Chondrocyte (in vitro differentiated cells): ENCODE data around the gene EPB41. TPM values are rescaled to one million over a fixed set of nuclear protein-coding genes. Genes with fewer than 3 reads are reported as not detected.

Experiments
- DNase-seq: peaks from one replicate; pipeline ENCODE4 v3.0.0; 2021; ENCODE audit warnings: mixed read lengths, low spot score
- H3K27ac Mint-ChIP-seq: one replicate; pipeline ENCODE4 v1.8.0; 2021; ENCODE audit warnings: mild to moderate bottlenecking, moderate library complexity, mixed read lengths; ENCODE audit not compliant: unreplicated experiment
- H3K27me3 Mint-ChIP-seq: 2 replicates; pipeline ENCODE4 v1.8.0; 2021; ENCODE audit warnings: low read depth, mixed read lengths
- H3K36me3 Mint-ChIP-seq: 2 replicates; pipeline ENCODE4 v1.8.0; 2021; ENCODE audit warnings: low read depth, mixed read lengths
- H3K4me1 Mint-ChIP-seq: 2 replicates; pipeline ENCODE4 v1.8.0; 2021; ENCODE audit warnings: low read depth, mild to moderate bottlenecking, mixed read lengths
- H3K4me3 Mint-ChIP-seq: one replicate; pipeline ENCODE4 v1.8.0; 2021; ENCODE audit warnings: mild to moderate bottlenecking, moderate library complexity, mixed read lengths; ENCODE audit not compliant: unreplicated experiment
- H3K9me3 Mint-ChIP-seq: 2 replicates; pipeline ENCODE4 v1.8.0; 2021; ENCODE audit warnings: low read depth, mixed read lengths
- total RNA-seq: library from RNA; stranded (reverse); gene quantifications from 3 replicates; pipeline ENCODE4 v1.2.1, GENCODE V29; 2021
- TF ChIP-seq, protein P1 (sequence below): fragments of 200-600 bp; sonication (generic); IDR thresholded peaks from 2 replicates; pipeline ENCODE4 v1.5.0; 2021; ENCODE audit warnings: antibody characterized with exemption, mild to moderate bottlenecking, moderate library complexity

The EPB41 gene
- total RNA-seq, 1 donor from 2014 or later: 17.7 TPM

DNA sequence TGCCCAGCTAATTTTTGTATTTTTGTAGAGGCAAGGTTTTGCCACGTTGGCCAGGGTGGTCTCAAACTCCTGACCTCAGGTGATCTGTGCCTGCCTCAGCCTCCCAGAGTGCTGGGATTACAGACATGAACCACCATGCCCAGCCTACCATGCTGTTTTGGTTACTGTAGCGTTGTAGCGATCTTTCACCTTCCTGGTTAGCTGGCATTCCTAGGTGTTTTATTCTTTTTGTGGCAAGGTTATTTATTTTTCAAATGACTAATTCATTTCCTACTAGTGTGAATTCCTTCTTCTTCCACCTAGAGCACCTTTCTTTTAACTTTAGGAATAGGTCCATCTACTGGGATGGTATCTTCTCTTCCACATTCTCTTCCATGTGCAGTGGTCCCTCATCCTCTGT is 180.1 kb downstream of the EPB41 start:
- H3K27ac Mint-ChIP-seq: no peak overlapping the region
- peaks cover 2% of the 10 kb centered on the region for H3K9me3 Mint-ChIP-seq
- peaks cover 4% of the 10 kb centered on the region for H3K4me1 Mint-ChIP-seq
- H3K27me3 Mint-ChIP-seq: no peaks in the 10 kb centered on the region
- no peak overlapping the region for H3K4me3 Mint-ChIP-seq
- peaks cover 8% of the 10 kb centered on the region for H3K36me3 Mint-ChIP-seq
- TF ChIP-seq, protein P1, sequence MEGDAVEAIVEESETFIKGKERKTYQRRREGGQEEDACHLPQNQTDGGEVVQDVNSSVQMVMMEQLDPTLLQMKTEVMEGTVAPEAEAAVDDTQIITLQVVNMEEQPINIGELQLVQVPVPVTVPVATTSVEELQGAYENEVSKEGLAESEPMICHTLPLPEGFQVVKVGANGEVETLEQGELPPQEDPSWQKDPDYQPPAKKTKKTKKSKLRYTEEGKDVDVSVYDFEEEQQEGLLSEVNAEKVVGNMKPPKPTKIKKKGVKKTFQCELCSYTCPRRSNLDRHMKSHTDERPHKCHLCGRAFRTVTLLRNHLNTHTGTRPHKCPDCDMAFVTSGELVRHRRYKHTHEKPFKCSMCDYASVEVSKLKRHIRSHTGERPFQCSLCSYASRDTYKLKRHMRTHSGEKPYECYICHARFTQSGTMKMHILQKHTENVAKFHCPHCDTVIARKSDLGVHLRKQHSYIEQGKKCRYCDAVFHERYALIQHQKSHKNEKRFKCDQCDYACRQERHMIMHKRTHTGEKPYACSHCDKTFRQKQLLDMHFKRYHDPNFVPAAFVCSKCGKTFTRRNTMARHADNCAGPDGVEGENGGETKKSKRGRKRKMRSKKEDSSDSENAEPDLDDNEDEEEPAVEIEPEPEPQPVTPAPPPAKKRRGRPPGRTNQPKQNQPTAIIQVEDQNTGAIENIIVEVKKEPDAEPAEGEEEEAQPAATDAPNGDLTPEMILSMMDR: no peak
- no peak for DNase-seq

DNA sequence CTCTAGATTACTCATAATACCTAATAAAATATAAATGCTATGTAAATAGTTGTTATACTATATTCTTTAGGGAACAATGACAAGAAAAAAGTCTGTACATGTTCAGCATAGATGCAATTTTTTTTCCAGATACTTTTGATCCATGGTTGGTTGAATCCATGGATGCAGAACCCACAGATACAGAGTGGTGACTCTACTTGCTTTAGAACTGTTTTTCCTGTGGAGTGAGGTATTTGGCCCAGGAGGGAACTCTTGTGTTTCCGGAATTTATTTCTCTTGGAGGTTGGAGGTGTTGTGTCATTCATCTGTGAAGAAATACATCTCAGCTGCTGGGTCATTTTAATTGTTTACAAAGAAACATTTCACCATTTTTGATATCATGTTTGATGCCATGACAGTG is 180.6 kb downstream of the EPB41 start:
- TF ChIP-seq, protein P1: no peak
- Mint-ChIP-seq H3K27me3 (no peaks in the 10 kb centered on the region), H3K36me3 (peaks cover 8% of the 10 kb centered on the region), H3K4me1 (peaks cover 4% of the 10 kb centered on the region), H3K27ac (no peak overlapping the region), H3K9me3 (peaks cover 2% of the 10 kb centered on the region), H3K4me3 (no peak overlapping the region)
- DNase-seq: no peak

DNA sequence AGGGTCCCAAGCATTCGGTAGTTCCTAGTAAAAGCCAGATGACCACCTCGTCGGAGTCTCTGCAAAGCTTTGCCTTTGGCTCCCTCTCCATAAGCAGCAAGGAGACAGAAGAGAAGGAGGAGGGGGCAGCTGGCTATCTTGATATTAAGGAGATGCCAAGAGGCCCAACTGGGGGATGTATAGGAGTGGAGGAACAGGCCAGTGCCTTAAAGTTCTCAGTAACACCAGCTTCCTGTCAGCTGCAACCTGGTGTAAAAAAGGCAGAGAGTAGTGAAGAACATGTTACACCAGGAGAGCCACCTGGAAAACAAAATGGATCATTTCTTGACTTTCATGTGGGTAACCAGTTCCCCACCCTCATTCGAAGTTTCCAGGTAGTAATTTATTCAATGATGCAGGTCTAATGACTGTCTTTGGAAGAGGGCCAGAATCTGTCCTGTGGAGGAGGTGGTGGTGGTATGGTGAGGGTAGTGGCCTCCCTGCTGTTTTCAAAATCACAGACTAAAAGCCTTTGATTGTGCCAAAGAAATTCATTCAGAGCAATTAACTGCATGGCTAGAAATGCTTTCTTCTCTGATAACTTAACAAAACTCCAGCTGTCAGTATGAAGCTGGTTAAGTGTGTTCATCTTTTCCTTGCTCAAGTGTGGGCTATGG is 182.0 kb downstream of the EPB41 start:
- no peaks in the 10 kb centered on the region for H3K4me1 Mint-ChIP-seq
- TF ChIP-seq, protein P1: no peak
- H3K27ac Mint-ChIP-seq: no peak overlapping the region
- no peak for DNase-seq
- H3K4me3 Mint-ChIP-seq: no peak overlapping the region
- H3K9me3 Mint-ChIP-seq: peaks cover 2% of the 10 kb centered on the region
- H3K36me3 Mint-ChIP-seq: peaks cover 8% of the 10 kb centered on the region
- H3K27me3 Mint-ChIP-seq: no peaks in the 10 kb centered on the region

DNA sequence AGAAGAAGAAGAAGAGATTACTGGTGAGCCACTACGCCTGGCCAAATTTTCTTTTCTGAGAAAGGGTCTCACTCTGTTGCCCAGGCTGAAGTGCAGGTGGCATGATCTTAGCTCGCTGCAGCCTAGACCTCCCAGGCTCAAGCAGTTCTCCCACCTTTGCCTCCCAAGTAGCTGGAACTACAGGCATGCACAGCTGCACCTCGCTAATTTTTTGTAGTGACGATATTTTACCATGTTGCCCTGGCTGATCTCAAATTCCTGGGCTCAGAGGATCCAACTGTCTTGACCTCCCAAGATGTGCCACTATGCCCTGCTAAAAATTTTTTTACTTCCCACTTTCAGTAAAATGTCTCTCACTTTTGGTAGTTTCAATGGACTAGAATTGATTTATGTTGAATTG is 184.9 kb downstream of the EPB41 start:
- Mint-ChIP-seq H3K9me3 (no peaks in the 10 kb centered on the region), H3K4me1 (no peaks in the 10 kb centered on the region)

DNA sequence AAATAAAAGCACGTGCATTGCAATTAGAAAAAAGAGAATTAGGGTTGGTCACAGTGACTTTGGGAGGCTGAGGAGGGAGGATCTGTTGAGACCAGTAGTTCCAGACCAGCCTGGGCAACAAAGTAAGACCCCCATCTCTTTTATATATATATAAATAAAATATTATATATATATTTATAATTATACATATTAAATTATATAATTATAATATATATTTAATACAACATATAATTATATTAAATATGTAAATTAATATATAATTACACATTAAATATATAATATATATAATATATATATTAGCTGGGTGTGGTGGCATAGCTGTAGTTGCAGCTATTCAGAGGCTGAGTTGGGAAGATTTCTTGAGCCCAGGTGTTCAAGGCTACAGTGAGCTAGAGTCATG is 186.1 kb downstream of the EPB41 start:
- Mint-ChIP-seq H3K27me3 (no peaks in the 10 kb centered on the region), H3K9me3 (no peaks in the 10 kb centered on the region), H3K4me1 (no peaks in the 10 kb centered on the region), H3K36me3 (peaks cover 6% of the 10 kb centered on the region), H3K4me3 (no peak overlapping the region), H3K27ac (no peak overlapping the region)
- TF ChIP-seq, protein P1: no peak
- no peak for DNase-seq

More for the DNA sequence above, 184.9 kb downstream of the EPB41 start:
- DNase-seq: no peak
- TF ChIP-seq, protein P1: no peak
- peaks cover 6% of the 10 kb centered on the region for H3K36me3 Mint-ChIP-seq
- H3K4me3 Mint-ChIP-seq: no peak overlapping the region
- H3K27ac Mint-ChIP-seq: no peak overlapping the region
- no peaks in the 10 kb centered on the region for H3K27me3 Mint-ChIP-seq
